ENCODE data around the gene SPTB.
A peak's percentile ranks its signal among the peaks of the same experiment; 100 is the strongest.

SPTB gene

GRCh38 chr14:64707661-64708060 is 172.0 kb downstream of the SPTB start:
- peak; percentile 31 for DNase-seq (ENCODE audit: low read depth)
- no peak for TF ChIP-seq CTCF (IDR thresholded peaks at IDR 0.05; ENCODE audit: control insufficient read depth, insufficient read depth, low read depth, low read length, missing control alignments)
- no peak overlapping the region for H3K4me3 ChIP-seq (ENCODE audit: control insufficient read depth, low read depth, low read length)

GRCh38 chr14:64706593-64707193 is 173.0 kb downstream of the SPTB start:
- DNase-seq (ENCODE audit: low read depth), result no peak
- H3K4me3 ChIP-seq (ENCODE audit: control insufficient read depth, low read depth, low read length), result no peak overlapping the region
- TF ChIP-seq CTCF (IDR thresholded peaks at IDR 0.05; ENCODE audit: control insufficient read depth, insufficient read depth, low read depth, low read length, missing control alignments), result no peak

- H3K4me3 ChIP-seq (ENCODE audit: control insufficient read depth, low read depth, low read length), result no peak overlapping the region
- DNase-seq (ENCODE audit: low read depth), result no peak
- TF ChIP-seq CTCF (IDR thresholded peaks at IDR 0.05; ENCODE audit: control insufficient read depth, insufficient read depth, low read depth, low read length, missing control alignments), result no peak
Measured at GRCh38 chr14:64706119-64706592, 173.6 kb downstream of the SPTB start.

GRCh38 chr14:64705381-64706118 is 174.2 kb downstream of the SPTB start:
- no peak for TF ChIP-seq CTCF (IDR thresholded peaks at IDR 0.05; ENCODE audit: control insufficient read depth, insufficient read depth, low read depth, low read length, missing control alignments)
- no peak for DNase-seq (ENCODE audit: low read depth)
- H3K4me3 ChIP-seq (ENCODE audit: control insufficient read depth, low read depth, low read length), result peak overlapping the region; percentile 74

GRCh38 chr14:64704743-64705380 is 174.8 kb downstream of the SPTB start:
- no peak for DNase-seq (ENCODE audit: low read depth)
- peak overlapping the region; percentile 74 for H3K4me3 ChIP-seq (ENCODE audit: control insufficient read depth, low read depth, low read length)
- no peak for TF ChIP-seq CTCF (IDR thresholded peaks at IDR 0.05; ENCODE audit: control insufficient read depth, insufficient read depth, low read depth, low read length, missing control alignments)

GRCh38 chr14:64704143-64704742 is 175.5 kb downstream of the SPTB start, which contains the start of gene PLEKHG3:
TSS of gene PLEKHG3 (plus strand) at chr14:64704424. CDS start at chr14:64727632, 23,208 bp downstream.
- peak within 1 kb of the TSS; percentile 74 for H3K4me3 ChIP-seq (ENCODE audit: control insufficient read depth, low read depth, low read length)
- no peak for TF ChIP-seq CTCF (IDR thresholded peaks at IDR 0.05; ENCODE audit: control insufficient read depth, insufficient read depth, low read depth, low read length, missing control alignments)
- DNase-seq (ENCODE audit: low read depth), result no peak
